ENCODE data around the gene PLEKHG2.

GRCh38 chr19:39410831-39411080 is 1.7 kb upstream of the PLEKHG2 start:
- TF ChIP-seq CTCF (IDR thresholded peaks at IDR 0.05) (no peak), POLR2A (IDR thresholded peaks at IDR 0.05) (no peak)
